ENCODE data around the gene SNX13.

Gene SNX13

GRCh38 chr7:17971411-17971810 is 31.1 kb upstream of the SNX13 start:
- ChIA-PET CTCF (no interaction called here), POLR2A (no interaction called here)
- no peak for TF ChIP-seq FOXK2 (IDR thresholded peaks at IDR 0.05)
- no peak for TF ChIP-seq BHLHE40 (IDR thresholded peaks at IDR 0.05; ENCODE audit: borderline replicate concordance)
- no peak for TF ChIP-seq HDGF (IDR thresholded peaks at IDR 0.05; ENCODE audit: borderline replicate concordance)
- TF ChIP-seq ZNF384 (IDR thresholded peaks at IDR 0.05), result no peak
- TF ChIP-seq SP1 (IDR thresholded peaks at IDR 0.05), result no peak
- no peak for DNase-seq (ENCODE audit: extremely low spot score)

- CTCF ChIA-PET, result interaction anchor here (0.6 kb wide), 1 partner anchor 199 kb away, joined by 3 read pairs; no protein-coding TSS in a partner anchor
- TF ChIP-seq ELF4 (IDR thresholded peaks at IDR 0.05) (no peak), BHLHE40 (IDR thresholded peaks at IDR 0.05; ENCODE audit: borderline replicate concordance) (no peak), CTBP1 (IDR thresholded peaks at IDR 0.05; ENCODE audit: borderline replicate concordance) (no peak), HDGF (IDR thresholded peaks at IDR 0.05; ENCODE audit: borderline replicate concordance) (no peak)
- POLR2A ChIA-PET, result no interaction called here
- no peak for DNase-seq (ENCODE audit: extremely low spot score)
These were observed 28.8 kb upstream of the SNX13 start for GRCh38 chr7:17968791-17969715.

DNA sequence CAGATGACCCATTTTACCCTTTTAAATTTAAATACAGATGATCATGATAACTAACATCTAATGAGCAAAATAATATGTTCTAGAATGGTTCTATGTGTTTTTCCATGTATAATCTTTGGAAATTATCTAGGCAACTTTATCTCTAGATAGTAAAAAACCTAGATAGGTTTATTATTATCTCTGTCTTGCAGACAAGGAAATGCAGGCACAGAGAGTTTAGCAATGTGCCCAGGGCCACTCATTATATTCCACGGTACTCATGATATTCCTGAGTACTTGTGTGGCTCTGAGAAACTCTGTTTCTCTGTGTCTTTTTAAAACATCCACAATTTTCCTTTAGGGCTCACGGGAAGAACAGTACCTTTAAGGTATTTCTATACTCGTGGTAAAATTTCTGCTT is 26.4 kb upstream of the SNX13 start:
- TF ChIP-seq FOXM1 (IDR thresholded peaks at IDR 0.05; ENCODE audit: borderline replicate concordance) (no peak), BHLHE40 (IDR thresholded peaks at IDR 0.05; ENCODE audit: borderline replicate concordance) (no peak), ELF4 (IDR thresholded peaks at IDR 0.05) (no peak), PKNOX1 (IDR thresholded peaks at IDR 0.05) (no peak), CTBP1 (IDR thresholded peaks at IDR 0.05; ENCODE audit: borderline replicate concordance) (no peak), SUZ12 (IDR thresholded peaks at IDR 0.05) (no peak), LEF1 (IDR thresholded peaks at IDR 0.05; ENCODE audit: borderline replicate concordance) (no peak), TARDBP (IDR thresholded peaks at IDR 0.05) (no peak), ZNF384 (IDR thresholded peaks at IDR 0.05) (no peak), SP1 (IDR thresholded peaks at IDR 0.05) (no peak), FOXK2 (IDR thresholded peaks at IDR 0.05) (no peak), HDGF (IDR thresholded peaks at IDR 0.05; ENCODE audit: borderline replicate concordance) (no peak), L3MBTL2 (conservative IDR thresholded peaks at IDR 0.05) (no peak), NFRKB (IDR thresholded peaks at IDR 0.05) (no peak), FOXA1 (IDR thresholded peaks at IDR 0.05) (no peak), ARNT (IDR thresholded peaks at IDR 0.05) (no peak)
- ChIA-PET POLR2A (no interaction called here), CTCF (no interaction called here)
- DNase-seq (ENCODE audit: extremely low spot score), result no peak

GRCh38 chr7:17965603-17966002 is 25.3 kb upstream of the SNX13 start:
- ChIA-PET POLR2A (no interaction called here), CTCF (no interaction called here)
- TF ChIP-seq HDGF (IDR thresholded peaks at IDR 0.05; ENCODE audit: borderline replicate concordance), result no peak
- TF ChIP-seq FOXK2 (IDR thresholded peaks at IDR 0.05), result no peak
- TF ChIP-seq SUZ12 (IDR thresholded peaks at IDR 0.05), result no peak
- no peak for TF ChIP-seq ELF4 (IDR thresholded peaks at IDR 0.05)
- DNase-seq (ENCODE audit: extremely low spot score), result no peak

DNA sequence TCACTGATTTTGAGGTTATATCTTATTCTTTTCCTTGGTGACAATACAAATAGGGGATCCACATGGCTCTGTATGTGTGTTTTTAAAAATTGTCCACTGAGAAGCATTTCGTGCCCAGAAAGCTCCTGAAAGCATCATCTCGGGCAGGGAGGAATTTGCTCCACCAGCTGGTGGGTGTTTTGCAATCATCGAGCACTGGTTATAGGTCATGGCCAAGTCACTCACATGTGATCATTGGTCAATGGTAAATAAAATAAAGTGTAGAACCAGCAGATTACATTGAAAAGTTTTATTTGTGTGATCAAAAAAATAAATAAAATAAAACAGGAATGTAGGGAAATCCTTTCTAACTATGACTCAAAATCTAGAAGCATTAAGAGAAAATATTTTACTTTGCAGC is 23.0 kb upstream of the SNX13 start:
- POLR2A ChIA-PET, result no interaction called here
- CTCF ChIA-PET, result no interaction called here
- DNase-seq (ENCODE audit: extremely low spot score), result no peak
- no peak for TF ChIP-seq PKNOX1 (IDR thresholded peaks at IDR 0.05)
- no peak for TF ChIP-seq FOXM1 (IDR thresholded peaks at IDR 0.05; ENCODE audit: borderline replicate concordance)
- TF ChIP-seq SP1 (IDR thresholded peaks at IDR 0.05), result no peak
- no peak for TF ChIP-seq NFRKB (IDR thresholded peaks at IDR 0.05)
- no peak for TF ChIP-seq BHLHE40 (IDR thresholded peaks at IDR 0.05; ENCODE audit: borderline replicate concordance)
- no peak for TF ChIP-seq HDGF (IDR thresholded peaks at IDR 0.05; ENCODE audit: borderline replicate concordance)
- TF ChIP-seq ARNT (IDR thresholded peaks at IDR 0.05), result no peak
- no peak for TF ChIP-seq L3MBTL2 (conservative IDR thresholded peaks at IDR 0.05)
- TF ChIP-seq CTBP1 (IDR thresholded peaks at IDR 0.05; ENCODE audit: borderline replicate concordance), result no peak
- no peak for TF ChIP-seq FOXK2 (IDR thresholded peaks at IDR 0.05)
- TF ChIP-seq ZNF384 (IDR thresholded peaks at IDR 0.05), result no peak
- TF ChIP-seq ELF4 (IDR thresholded peaks at IDR 0.05), result no peak

GRCh38 chr7:17962652-17963051 is 22.4 kb upstream of the SNX13 start:
- ChIA-PET POLR2A (no interaction called here), CTCF (no interaction called here)
- DNase-seq (ENCODE audit: extremely low spot score), result no peak
- no peak for TF ChIP-seq L3MBTL2 (conservative IDR thresholded peaks at IDR 0.05)
- TF ChIP-seq CTBP1 (IDR thresholded peaks at IDR 0.05; ENCODE audit: borderline replicate concordance), result no peak
- TF ChIP-seq TARDBP (IDR thresholded peaks at IDR 0.05), result no peak
- no peak for TF ChIP-seq HDGF (IDR thresholded peaks at IDR 0.05; ENCODE audit: borderline replicate concordance)
- no peak for TF ChIP-seq BHLHE40 (IDR thresholded peaks at IDR 0.05; ENCODE audit: borderline replicate concordance)
- TF ChIP-seq FOXA1 (IDR thresholded peaks at IDR 0.05), result no peak

GRCh38 chr7:17957871-17958270 is 17.6 kb upstream of the SNX13 start:
- CTCF ChIA-PET, result no interaction called here
- TF ChIP-seq SUZ12 (IDR thresholded peaks at IDR 0.05), result no peak
- no peak for TF ChIP-seq BHLHE40 (IDR thresholded peaks at IDR 0.05; ENCODE audit: borderline replicate concordance)
- no peak for TF ChIP-seq ELF4 (IDR thresholded peaks at IDR 0.05)
- TF ChIP-seq CTBP1 (IDR thresholded peaks at IDR 0.05; ENCODE audit: borderline replicate concordance), result no peak
- TF ChIP-seq PKNOX1 (IDR thresholded peaks at IDR 0.05), result no peak
- no peak for TF ChIP-seq FOXK2 (IDR thresholded peaks at IDR 0.05)
- no peak for TF ChIP-seq ARNT (IDR thresholded peaks at IDR 0.05)
- TF ChIP-seq FOXM1 (IDR thresholded peaks at IDR 0.05; ENCODE audit: borderline replicate concordance), result no peak
- TF ChIP-seq SP1 (IDR thresholded peaks at IDR 0.05), result no peak
- TF ChIP-seq LEF1 (IDR thresholded peaks at IDR 0.05; ENCODE audit: borderline replicate concordance), result no peak
- TF ChIP-seq FOXA1 (IDR thresholded peaks at IDR 0.05), result no peak
- TF ChIP-seq L3MBTL2 (conservative IDR thresholded peaks at IDR 0.05), result no peak
- no peak for TF ChIP-seq TARDBP (IDR thresholded peaks at IDR 0.05)
- no peak for TF ChIP-seq NFRKB (IDR thresholded peaks at IDR 0.05)
- DNase-seq (ENCODE audit: extremely low spot score), result no peak
- POLR2A ChIA-PET, result no interaction called here
